GM10266 (cell line): ENCODE data around the gene BIN1.

Experiments used
- DNase-seq: peaks from one replicate; pipeline ENCODE4 v3.0.0; 2012; ENCODE audit errors: extremely low spot score
- CTCF ChIP-seq: IDR thresholded peaks from 2 replicates; pipeline ENCODE4 v1.5.1; 2012; ENCODE audit warnings: mild to moderate bottlenecking, low read depth; ENCODE audit not compliant: control insufficient read depth, insufficient read depth; ENCODE audit errors: missing control alignments

BIN1 gene

GRCh38 chr2:127072970-127073369 is 34.0 kb downstream of the BIN1 start:
- no peak for DNase-seq
- no peak for TF ChIP-seq CTCF

GRCh38 chr2:127072396-127072795 is 34.6 kb downstream of the BIN1 start:
- no peak for DNase-seq
- TF ChIP-seq CTCF, result no peak

GRCh38 chr2:127071901-127072328 is 35.0 kb downstream of the BIN1 start:
- TF ChIP-seq CTCF, result no peak
- no peak for DNase-seq

- DNase-seq, result no peak
- no peak for TF ChIP-seq CTCF
Measured at GRCh38 chr2:127070221-127070620, 36.7 kb downstream of the BIN1 start.

GRCh38 chr2:127069536-127069935 is 37.4 kb downstream of the BIN1 start:
- DNase-seq, result no peak
- TF ChIP-seq CTCF, result no peak

- no peak for DNase-seq
- TF ChIP-seq CTCF, result no peak
Measured at GRCh38 chr2:127069003-127069402, 38.0 kb downstream of the BIN1 start.

GRCh38 chr2:127068351-127068741 is 38.6 kb downstream of the BIN1 start:
- no peak for DNase-seq
- no peak for TF ChIP-seq CTCF
